IMR-90 (cell line): ENCODE data around the gene IVNS1ABP.

ENCODE experiments used
- BHLHE40 ChIP-seq: fragments of 150-350 bp; IDR thresholded peaks from 2 replicates; pipeline ENCODE4 v1.6.1; 2016; ENCODE audit warnings: mild to moderate bottlenecking, low read depth, low read length
- CTCF ChIP-seq: conservative IDR thresholded peaks from 2 replicates; pipeline ENCODE4 v1.5.1; 2012; ENCODE audit warnings: mild to moderate bottlenecking, low read depth, low read length, improper control_type of control experiment
- ELK1 ChIP-seq: fragments of 150-350 bp; IDR thresholded peaks from 2 replicates; pipeline ENCODE4 v1.6.1; 2016; ENCODE audit warnings: low read depth, mild to moderate bottlenecking, low read length, moderate library complexity, borderline replicate concordance
- MAFK ChIP-seq: IDR thresholded peaks from 2 replicates; pipeline ENCODE4 v1.6.1; 2012; ENCODE audit warnings: low read depth, low read length, improper control_type of control experiment
- NFE2L2 ChIP-seq: fragments of 150-350 bp; IDR thresholded peaks from 2 replicates; pipeline ENCODE4 v1.6.1; 2016; ENCODE audit warnings: low read depth, mild to moderate bottlenecking, low read length
- POLR2A ChIP-seq: IDR thresholded peaks from 2 replicates; pipeline ENCODE4 v1.6.1; 2012; ENCODE audit warnings: mild to moderate bottlenecking, low read depth, low read length
- RAD21 ChIP-seq: IDR thresholded peaks from 2 replicates; pipeline ENCODE4 v1.6.1; 2012; ENCODE audit warnings: low read length, improper control_type of control experiment
- RFX5 ChIP-seq: IDR thresholded peaks from 2 replicates; pipeline ENCODE4 v1.8.0; 2012; ENCODE audit warnings: low read depth, mild to moderate bottlenecking, low read length, moderate library complexity

DNA sequence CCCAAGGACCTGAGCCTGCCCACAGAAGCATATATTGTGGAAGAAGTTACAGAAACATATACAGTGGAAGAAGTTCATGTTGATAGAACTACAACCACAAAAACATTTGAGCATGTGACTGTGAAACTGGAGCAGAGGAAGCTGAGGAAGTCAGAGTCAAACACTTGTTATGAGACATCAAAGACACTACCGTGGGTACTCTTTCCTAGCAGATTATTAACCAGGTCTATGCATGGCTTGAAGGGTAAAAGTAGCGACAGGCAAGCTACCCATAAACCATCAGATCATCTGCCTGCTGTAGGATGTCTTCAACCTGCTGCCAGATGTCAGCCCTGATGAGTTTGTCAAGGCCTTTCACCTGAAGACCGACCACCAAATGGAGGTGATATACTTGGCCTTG lies 35.8 kb downstream of the IVNS1ABP start:
- TF ChIP-seq RFX5 (no peak), MAFK (no peak), POLR2A (no peak), CTCF (no peak), NFE2L2 (no peak), RAD21 (no peak), ELK1 (no peak), BHLHE40 (no peak)
